Thymus (tissue), 11 donors: ENCODE results near the gene COIL. TPM values are rescaled to one million over a fixed set of nuclear protein-coding genes. Genes with fewer than 3 reads are reported as not detected.

Experiments
- DNase-seq, 9 donors: peaks; one replicate each; pipeline ENCODE4 v3.0.0-alpha.2; 2013; ENCODE audit warnings: low spot score in 9 of 9, low read depth in 6 of 9, missing footprints in 1 of 9
- H3K27ac ChIP-seq, 2 donors: one replicate each; pipeline ENCODE4 v1.5.1; 2013; ENCODE audit warnings: control low read depth in 1 of 2, low read depth in 1 of 2, low read length in 1 of 2, mild to moderate bottlenecking in 1 of 2, moderate library complexity in 1 of 2
- H3K27me3 ChIP-seq, 2 donors: one replicate each; pipeline ENCODE4 v1.5.1; 2013; ENCODE audit warnings: low read length in 1 of 2; ENCODE audit not compliant: control insufficient read depth in 2 of 2, insufficient read depth in 1 of 2
- H3K36me3 ChIP-seq, 2 donors: one replicate each; pipeline ENCODE4 v1.5.1; 2013; ENCODE audit warnings: low read length in 1 of 2, mild to moderate bottlenecking in 1 of 2, moderate library complexity in 1 of 2; ENCODE audit not compliant: control insufficient read depth in 2 of 2, insufficient read depth in 2 of 2
- H3K4me1 ChIP-seq, 2 donors: one replicate each; pipeline ENCODE4 v1.5.1; 2013; ENCODE audit warnings: low read length in 2 of 2; ENCODE audit not compliant: control insufficient read depth in 2 of 2, insufficient read depth in 2 of 2
- H3K4me3 ChIP-seq, 2 donors: one replicate each; pipeline ENCODE4 v1.5.1; 2013; ENCODE audit warnings: low read length in 2 of 2, control low read depth in 1 of 2, mild to moderate bottlenecking in 1 of 2
- H3K9me3 ChIP-seq, 2 donors: one replicate each; pipeline ENCODE4 v1.5.1; 2013; ENCODE audit warnings: low read length in 1 of 2, mild to moderate bottlenecking in 1 of 2; ENCODE audit not compliant: control insufficient read depth in 2 of 2, insufficient read depth in 1 of 2
- WGBS: extraction: QIAGEN DNeasy Blood & Tissue Kit; methylation state at CpG from one replicate; pipeline ENCODE4 v1.1.7; 2013; 5-methylcytosine and 5-hydroxymethylcytosine counted together
- polyA plus RNA-seq: library from polyadenylated mRNA; stranded (reverse); fragments of 200-250 nt; gene quantifications from one replicate; pipeline ENCODE4 v1.2.3, GENCODE V29; 2013
- total RNA-seq: library from RNA; stranded (reverse); fragments of 120-200 nt; gene quantifications from one replicate; pipeline ENCODE4 v1.2.4, GENCODE V29; 2013
- donor health status: healthy.

The COIL gene
- total and polyA plus RNA-seq, 2 donors: 14.3 to 21.1 TPM

DNA sequence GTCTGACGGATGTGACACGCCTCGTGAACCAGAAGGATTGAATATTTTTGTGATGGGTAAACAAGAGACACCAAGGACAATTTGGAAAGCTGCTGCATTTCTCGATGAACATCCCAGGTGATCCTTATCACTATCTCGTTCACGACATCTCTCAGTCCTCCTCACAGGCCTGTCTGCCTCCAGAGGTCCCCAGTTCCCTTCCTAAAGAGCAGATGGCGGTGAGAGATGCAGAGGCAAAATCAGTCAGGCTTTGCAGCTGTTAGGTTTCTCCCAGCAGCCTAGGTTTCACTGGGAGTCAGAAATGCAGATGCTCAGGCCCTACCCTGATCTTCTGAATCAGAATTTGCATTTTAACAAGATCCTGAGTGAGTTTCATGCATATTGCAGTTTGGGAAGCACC lies 40.7 kb upstream of the COIL start:
- Histone ChIP-seq H3K4me1 (no peaks in the 10 kb centered on the region), H3K27ac (no peak overlapping the region), H3K27me3 (no peaks in the 10 kb centered on the region), H3K9me3 (no peaks in the 10 kb centered on the region), H3K4me3 (no peak overlapping the region), H3K36me3 (no peaks in the 10 kb centered on the region)
- WGBS: 97% methylated on average over 7 of the region's 7 CpGs
- no peak for DNase-seq

DNA sequence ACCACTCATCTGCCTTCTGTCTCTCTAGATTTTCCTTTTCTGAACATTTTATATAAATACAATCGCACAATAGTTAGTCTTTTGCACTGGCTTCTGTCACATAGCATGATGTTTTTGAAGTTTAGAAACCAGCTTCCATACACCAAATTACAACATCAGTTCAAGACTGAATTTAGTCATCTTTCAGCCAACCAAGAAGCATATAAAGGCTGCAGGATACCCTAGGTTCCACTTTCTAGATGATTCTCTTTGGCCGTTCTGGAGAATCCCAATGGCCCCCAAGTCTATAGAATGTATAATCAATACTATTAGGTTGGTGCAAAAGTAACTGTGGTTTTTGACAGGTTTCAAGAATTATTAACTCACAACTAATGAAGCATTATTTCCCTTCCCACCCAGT lies 36.5 kb upstream of the COIL start:
- no peaks in the 10 kb centered on the region for H3K9me3 ChIP-seq
- H3K36me3 ChIP-seq: no peaks in the 10 kb centered on the region
- H3K4me1 ChIP-seq: no peaks in the 10 kb centered on the region
- H3K4me3 ChIP-seq: no peak overlapping the region
- WGBS: 98% methylated on average over 2 of the region's 2 CpGs
- no peaks in the 10 kb centered on the region for H3K27me3 ChIP-seq
- no peak overlapping the region for H3K27ac ChIP-seq
- DNase-seq: no peak

DNA sequence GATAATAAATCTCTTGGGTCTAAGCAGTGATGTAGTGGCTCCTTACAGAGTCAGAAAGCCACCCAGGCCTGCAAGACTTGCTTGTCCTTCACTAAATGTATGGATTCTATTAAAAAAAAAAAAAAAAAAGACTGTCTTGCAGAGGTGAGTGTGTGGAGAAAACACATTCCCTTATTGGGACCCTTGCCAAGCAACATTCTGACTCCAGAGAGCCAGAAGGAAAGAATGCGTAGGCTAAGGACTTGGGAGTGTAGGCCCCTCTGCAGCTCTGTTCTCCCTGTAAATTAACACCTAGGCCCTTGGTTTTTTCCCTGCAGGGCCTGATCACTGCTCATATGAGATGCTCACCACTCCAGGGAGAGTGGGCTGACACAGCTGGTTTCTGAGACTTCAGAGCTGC lies 34.9 kb upstream of the COIL start:
- no peaks in the 10 kb centered on the region for H3K4me1 ChIP-seq
- no peak for DNase-seq
- 94% methylated on average over 1 of the region's 1 CpG for WGBS
- no peak overlapping the region for H3K4me3 ChIP-seq
- H3K27ac ChIP-seq: no peak overlapping the region
- H3K36me3 ChIP-seq: no peaks in the 10 kb centered on the region
- no peaks in the 10 kb centered on the region for H3K9me3 ChIP-seq
- no peaks in the 10 kb centered on the region for H3K27me3 ChIP-seq

DNA sequence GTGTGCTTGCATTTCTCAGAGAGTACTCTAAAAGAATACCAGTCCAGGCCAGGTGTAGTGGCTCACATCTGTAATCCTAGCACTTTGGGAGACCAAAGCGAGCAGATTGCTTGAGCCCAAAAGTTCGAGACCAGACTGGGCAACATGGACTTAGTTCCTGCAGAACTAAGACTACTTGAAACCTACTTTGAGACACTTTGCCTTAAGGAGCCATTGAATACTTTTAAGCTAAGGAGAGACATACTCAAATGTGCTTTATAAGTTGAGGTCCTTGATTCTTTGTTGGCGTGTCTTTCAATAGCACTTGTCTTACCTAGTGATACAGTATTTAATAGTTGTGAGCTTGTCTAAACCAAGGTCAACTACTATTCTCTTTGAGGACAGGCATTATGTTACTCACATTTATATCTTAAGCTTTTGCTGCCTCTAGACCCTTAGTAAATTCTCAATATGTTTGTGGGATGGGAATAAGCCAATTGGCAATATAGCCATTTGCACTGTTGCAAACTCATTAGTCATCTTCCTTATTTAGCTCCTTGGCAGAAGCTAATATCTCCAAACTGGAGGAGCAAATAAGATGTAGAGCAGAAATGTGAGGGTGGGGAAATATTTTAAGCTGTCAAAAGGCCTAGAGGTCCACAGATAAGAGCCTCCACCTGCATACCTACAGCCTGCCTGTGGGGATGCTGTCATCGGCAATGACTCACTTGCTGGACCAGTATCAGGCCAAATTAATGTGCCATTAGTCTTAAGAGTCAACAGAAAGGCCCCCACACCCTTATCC lies 33.4 kb upstream of the COIL start:
- no peak for DNase-seq
- no peaks in the 10 kb centered on the region for H3K27me3 ChIP-seq
- no peaks in the 10 kb centered on the region for H3K9me3 ChIP-seq
- 96% methylated on average over 4 of the region's 4 CpGs for WGBS
- no peaks in the 10 kb centered on the region for H3K36me3 ChIP-seq
- no peak overlapping the region for H3K4me3 ChIP-seq
- no peaks in the 10 kb centered on the region for H3K4me1 ChIP-seq
- no peak overlapping the region for H3K27ac ChIP-seq

DNA sequence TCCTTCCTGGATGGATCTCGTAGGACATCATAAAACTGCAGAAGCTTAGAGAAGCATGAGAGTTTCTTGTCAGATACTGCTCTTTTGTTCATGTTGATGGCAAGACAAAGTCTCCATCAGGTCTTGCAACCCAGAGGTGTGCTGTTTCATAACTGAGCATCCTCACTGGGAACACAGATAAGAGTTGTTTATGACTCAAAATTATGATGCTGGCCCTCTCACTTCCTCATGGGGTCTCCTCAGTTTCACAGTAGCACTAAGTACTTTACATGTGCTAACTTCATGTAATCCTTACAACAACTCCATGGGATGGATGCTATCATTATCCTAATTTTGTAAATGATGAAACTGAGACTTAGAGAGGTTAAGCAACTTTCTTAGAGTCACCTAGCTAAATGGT lies 31.5 kb upstream of the COIL start:
- H3K9me3 ChIP-seq: no peaks in the 10 kb centered on the region
- 91% methylated on average over 1 of the region's 1 CpG for WGBS
- H3K4me1 ChIP-seq: no peaks in the 10 kb centered on the region
- H3K27me3 ChIP-seq: no peaks in the 10 kb centered on the region
- no peaks in the 10 kb centered on the region for H3K36me3 ChIP-seq
- H3K4me3 ChIP-seq: no peak overlapping the region
- DNase-seq: no peak
- no peak overlapping the region for H3K27ac ChIP-seq

DNA sequence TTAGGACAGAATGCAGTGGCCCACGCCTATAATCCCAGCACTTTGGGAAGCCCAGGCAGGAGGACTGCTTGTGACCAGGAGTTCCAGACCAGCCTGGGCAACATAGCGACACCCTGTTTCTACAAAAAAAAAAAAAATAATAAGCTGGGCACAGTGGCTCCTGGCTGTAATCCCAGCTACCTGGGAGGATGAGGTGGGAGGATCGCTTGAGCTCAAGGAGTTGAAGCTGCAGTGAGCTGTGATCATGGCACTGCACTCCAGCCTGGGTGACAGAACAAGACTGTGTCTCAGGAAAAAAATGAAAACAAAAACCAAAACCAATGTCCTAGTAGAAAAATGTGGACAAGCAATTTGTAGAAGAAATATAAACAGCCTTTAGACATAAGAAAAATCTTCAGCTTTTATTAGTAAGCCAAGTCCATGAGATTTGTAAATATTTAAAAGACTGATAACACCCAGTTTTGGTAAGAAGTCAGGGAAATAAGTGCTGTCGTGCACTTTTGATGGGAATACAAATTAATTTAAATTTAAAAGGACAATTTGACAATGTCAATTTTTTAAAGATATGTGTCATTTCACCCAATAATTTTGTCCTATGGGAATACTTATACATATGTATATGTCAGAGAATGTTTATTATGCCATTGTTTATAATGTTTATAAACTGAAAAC lies 28.2 kb upstream of the COIL start:
- no peaks in the 10 kb centered on the region for H3K27me3 ChIP-seq
- no peaks in the 10 kb centered on the region for H3K9me3 ChIP-seq
- 97% methylated on average over 4 of the region's 4 CpGs for WGBS
- no peak overlapping the region for H3K27ac ChIP-seq
- no peaks in the 10 kb centered on the region for H3K4me1 ChIP-seq
- no peak for DNase-seq
- no peaks in the 10 kb centered on the region for H3K36me3 ChIP-seq
- no peak overlapping the region for H3K4me3 ChIP-seq

DNA sequence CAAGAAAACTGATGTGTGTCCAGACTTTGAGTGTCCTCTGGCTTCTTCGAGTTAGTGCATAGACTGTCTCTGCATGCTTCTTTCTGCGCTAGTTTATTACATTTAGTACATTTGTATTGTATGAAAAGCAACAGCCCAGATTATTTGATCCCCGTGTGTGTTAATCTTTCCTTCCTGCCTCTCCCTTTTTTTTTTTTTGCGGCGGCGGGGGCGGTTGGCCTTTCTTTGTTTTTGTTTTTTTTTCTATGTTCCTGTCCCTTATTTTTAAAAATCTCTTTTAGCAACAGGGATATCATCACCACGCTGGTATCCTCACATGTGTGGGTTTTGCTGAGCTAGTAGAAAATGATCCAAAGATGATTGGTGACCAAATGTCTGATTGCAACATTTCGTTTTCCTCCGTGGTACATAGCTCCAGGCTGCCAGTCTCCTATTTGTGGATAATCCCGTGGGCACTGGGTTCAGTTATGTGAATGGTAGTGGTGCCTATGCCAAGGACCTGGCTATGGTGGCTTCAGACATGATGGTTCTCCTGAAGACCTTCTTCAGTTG lies 26.5 kb upstream of the COIL start:
- no peak for DNase-seq
- Histone ChIP-seq H3K9me3 (no peaks in the 10 kb centered on the region), H3K27me3 (no peaks in the 10 kb centered on the region), H3K4me3 (no peak overlapping the region), H3K27ac (no peak overlapping the region), H3K36me3 (no peaks in the 10 kb centered on the region), H3K4me1 (peaks cover 0 to 3% of the 10 kb centered on the region in 2 donors)
- 96% methylated on average over 11 of the region's 11 CpGs for WGBS

DNA sequence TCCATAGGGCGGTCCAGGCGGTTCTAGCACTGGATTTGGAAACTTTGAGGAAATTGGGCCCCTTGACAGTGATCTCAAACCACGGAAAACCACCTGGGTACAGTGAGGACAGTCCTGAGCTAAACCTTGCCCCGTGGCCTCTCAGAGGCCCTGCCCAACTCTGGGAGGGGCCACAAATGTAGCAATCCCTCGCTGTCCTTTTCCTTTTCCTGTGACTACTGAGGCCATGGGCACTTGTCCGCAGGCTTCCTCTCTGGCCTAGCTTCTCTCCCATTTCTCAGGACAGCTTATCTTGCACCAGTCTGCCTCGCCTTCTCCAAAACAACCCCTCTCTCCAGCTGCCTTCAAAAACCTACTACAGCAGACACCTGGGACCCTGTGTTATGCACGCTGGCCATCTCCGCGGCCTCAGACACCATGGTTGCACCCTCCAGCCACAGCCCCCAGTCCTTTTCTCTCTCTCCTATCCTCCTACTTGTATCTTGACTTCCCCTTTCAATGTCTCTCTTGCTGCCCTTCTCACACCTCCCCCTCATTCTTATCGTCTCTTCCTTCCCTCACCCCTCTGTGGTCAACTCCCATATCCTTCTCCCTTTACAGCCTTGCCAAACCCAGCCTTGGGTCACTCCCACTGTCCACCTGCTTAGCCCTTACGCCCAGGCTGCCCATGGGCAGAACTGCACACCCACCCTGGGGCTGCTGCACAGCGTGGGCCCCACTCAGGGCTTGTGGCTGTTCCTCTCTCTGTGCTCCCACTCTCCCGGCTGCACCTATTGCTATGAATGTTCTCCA lies 24.7 kb upstream of the COIL start:
- WGBS: 90% methylated on average over 14 of the region's 14 CpGs
- H3K27ac ChIP-seq: no peak overlapping the region
- H3K27me3 ChIP-seq: no peaks in the 10 kb centered on the region
- no peaks in the 10 kb centered on the region for H3K9me3 ChIP-seq
- DNase-seq: no peak
- H3K4me1 ChIP-seq: peaks cover 0 to 6% of the 10 kb centered on the region in 2 donors
- no peak overlapping the region for H3K4me3 ChIP-seq
- H3K36me3 ChIP-seq: no peaks in the 10 kb centered on the region

DNA sequence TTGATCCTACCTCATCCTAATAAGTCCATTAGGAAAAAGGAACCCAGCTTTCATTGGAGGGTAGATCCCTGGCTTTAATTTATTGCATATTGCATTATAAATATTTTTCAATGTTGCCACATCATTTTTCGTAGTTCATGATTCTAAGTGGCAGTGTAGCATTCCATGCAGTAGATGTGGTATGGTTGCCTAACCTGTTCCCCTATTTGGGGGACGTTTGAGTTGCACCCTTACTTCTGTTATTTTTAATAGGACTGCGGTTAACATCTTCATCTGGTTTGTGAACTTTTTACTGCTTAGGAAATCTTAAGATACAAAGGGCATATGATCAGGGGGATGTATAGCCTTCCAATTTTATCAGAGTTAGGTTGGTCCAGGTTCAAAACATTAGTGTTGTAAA lies 22.5 kb upstream of the COIL start:
- no peak overlapping the region for H3K4me3 ChIP-seq
- DNase-seq: no peak
- H3K36me3 ChIP-seq: no peaks in the 10 kb centered on the region
- H3K9me3 ChIP-seq: no peaks in the 10 kb centered on the region
- H3K4me1 ChIP-seq: peaks cover 0 to 10% of the 10 kb centered on the region in 2 donors
- H3K27ac ChIP-seq: no peak overlapping the region
- WGBS: 95% methylated on average over 3 of the region's 3 CpGs
- peaks cover 0 to 6% of the 10 kb centered on the region in 2 donors for H3K27me3 ChIP-seq
